Mesendoderm (in vitro differentiated cells): Measurements from ENCODE around the gene RNGTT.
A peak's percentile ranks its signal among the peaks of the same experiment; 100 is the strongest.
"Not testable (repeated sequence)": the region's sequence is repeated elsewhere in the genome, so short reads cannot be mapped to it uniquely, and the experiment has no call there.

Source experiments
- DNase-seq: peaks from one replicate; pipeline ENCODE4 v3.0.0; 2013
- H2AK5ac ChIP-seq: 2 replicates; pipeline ENCODE4 v1.6.1; 2013; ENCODE audit warnings: low read length, inconsistent platforms
- H2BK120ac ChIP-seq: 2 replicates; pipeline ENCODE4 v1.6.1; 2013; ENCODE audit warnings: low read depth, mild to moderate bottlenecking, low read length, moderate library complexity, mixed read lengths
- H2BK15ac ChIP-seq: replicated peaks from 2 replicates; pipeline ENCODE4 v1.6.1; 2013; ENCODE audit warnings: low read depth, mild to moderate bottlenecking, moderate library complexity
- H2BK5ac ChIP-seq: 2 replicates; pipeline ENCODE4 v1.6.1; 2013; ENCODE audit warnings: low read length, inconsistent platforms
- H3K18ac ChIP-seq: 2 replicates; pipeline ENCODE4 v1.6.1; 2013; ENCODE audit warnings: mild to moderate bottlenecking, low read length, mixed read lengths
- H3K23ac ChIP-seq: one replicate; pipeline ENCODE4 v1.6.1; 2013; ENCODE audit warnings: low read length
- H3K27ac ChIP-seq: 2 replicates; pipeline ENCODE4 v1.5.1; 2013; ENCODE audit warnings: low read depth, mild to moderate bottlenecking, inconsistent platforms, low read length, moderate library complexity
- H3K27me3 ChIP-seq: 2 replicates; pipeline ENCODE4 v1.6.1; 2013; ENCODE audit warnings: low read length, control low read depth, mild to moderate bottlenecking, inconsistent platforms; ENCODE audit not compliant: insufficient read depth, poor library complexity
- H3K36me3 ChIP-seq: 2 replicates; pipeline ENCODE4 v1.6.1; 2013; ENCODE audit warnings: low read length, inconsistent platforms; ENCODE audit not compliant: control insufficient read depth, insufficient read depth
- H3K4ac ChIP-seq: one replicate; pipeline ENCODE4 v1.6.1; 2013; ENCODE audit warnings: low read depth, mild to moderate bottlenecking, low read length, moderate library complexity
- H3K4me1 ChIP-seq: 2 replicates; pipeline ENCODE4 v1.6.1; 2013; ENCODE audit warnings: low read depth, low read length, inconsistent platforms; ENCODE audit not compliant: control insufficient read depth
- H3K4me2 ChIP-seq: 2 replicates; pipeline ENCODE4 v1.6.1; 2013; ENCODE audit warnings: low read length
- H3K4me3 ChIP-seq: 2 replicates; pipeline ENCODE4 v1.5.1; 2013; ENCODE audit warnings: mild to moderate bottlenecking, low read length
- H3K56ac ChIP-seq: one replicate; pipeline ENCODE4 v1.6.1; 2013; ENCODE audit warnings: low read length
- H3K79me1 ChIP-seq: 2 replicates; pipeline ENCODE4 v1.6.1; 2013; ENCODE audit warnings: low read length, inconsistent platforms
- H3K79me2 ChIP-seq: 2 replicates; pipeline ENCODE4 v1.6.1; 2013; ENCODE audit warnings: mild to moderate bottlenecking, low read length; ENCODE audit not compliant: control insufficient read depth, insufficient read depth
- H3K9ac ChIP-seq: 2 replicates; pipeline ENCODE4 v1.6.1; 2013; ENCODE audit warnings: low read length, inconsistent platforms
- H4K5ac ChIP-seq: one replicate; pipeline ENCODE4 v1.6.1; 2013; ENCODE audit warnings: low read length
- H4K8ac ChIP-seq: one replicate; pipeline ENCODE4 v1.6.1; 2013; ENCODE audit warnings: low read depth, mild to moderate bottlenecking, control low read depth, low read length, moderate library complexity
- WGBS: extraction: QIAGEN DNeasy Blood & Tissue Kit; methylation state at CpG from one replicate; pipeline ENCODE4 v1.1.7; 2013; ENCODE audit warnings: low lambda C conversion rate, missing lambda C conversion rate; ENCODE audit not compliant: insufficient coverage; ENCODE audit errors: extremely low coverage; 5-methylcytosine and 5-hydroxymethylcytosine counted together

The RNGTT gene

DNA sequence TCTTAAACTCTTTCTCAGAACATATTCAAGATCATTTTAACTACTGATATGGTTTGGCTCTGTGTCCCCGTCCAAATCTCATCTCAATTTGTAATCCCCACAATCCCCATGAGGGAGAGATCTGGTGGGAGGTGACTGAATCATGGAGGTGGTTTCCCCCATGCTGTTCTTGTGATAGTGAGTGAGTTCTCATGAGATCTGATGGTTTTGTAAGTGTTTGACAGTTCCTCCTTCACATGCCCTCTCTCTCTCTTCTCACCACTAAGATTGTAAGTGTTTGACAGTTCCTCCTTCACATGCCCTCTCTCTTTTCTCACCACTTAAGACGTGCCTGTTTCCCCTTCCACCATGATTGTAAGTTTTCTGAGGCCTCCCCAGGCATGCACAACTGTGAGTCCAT lies 56.3 kb downstream of the RNGTT start:
- not testable (repeated sequence) for H3K27ac ChIP-seq, H3K79me2 ChIP-seq, H2BK5ac ChIP-seq, H3K36me3 ChIP-seq, H3K4me2 ChIP-seq, H3K9ac ChIP-seq, H3K18ac ChIP-seq, H3K4me1 ChIP-seq, H2AK5ac ChIP-seq, H4K5ac ChIP-seq, H3K79me1 ChIP-seq, H2BK120ac ChIP-seq, H3K23ac ChIP-seq, H4K8ac ChIP-seq, H3K56ac ChIP-seq, H3K4ac ChIP-seq, H3K4me3 ChIP-seq, H2BK15ac ChIP-seq, H3K27me3 ChIP-seq
- no CpG with 5 or more reads among the region's 2 CpGs for WGBS
- peak; percentile 50 for DNase-seq

DNA sequence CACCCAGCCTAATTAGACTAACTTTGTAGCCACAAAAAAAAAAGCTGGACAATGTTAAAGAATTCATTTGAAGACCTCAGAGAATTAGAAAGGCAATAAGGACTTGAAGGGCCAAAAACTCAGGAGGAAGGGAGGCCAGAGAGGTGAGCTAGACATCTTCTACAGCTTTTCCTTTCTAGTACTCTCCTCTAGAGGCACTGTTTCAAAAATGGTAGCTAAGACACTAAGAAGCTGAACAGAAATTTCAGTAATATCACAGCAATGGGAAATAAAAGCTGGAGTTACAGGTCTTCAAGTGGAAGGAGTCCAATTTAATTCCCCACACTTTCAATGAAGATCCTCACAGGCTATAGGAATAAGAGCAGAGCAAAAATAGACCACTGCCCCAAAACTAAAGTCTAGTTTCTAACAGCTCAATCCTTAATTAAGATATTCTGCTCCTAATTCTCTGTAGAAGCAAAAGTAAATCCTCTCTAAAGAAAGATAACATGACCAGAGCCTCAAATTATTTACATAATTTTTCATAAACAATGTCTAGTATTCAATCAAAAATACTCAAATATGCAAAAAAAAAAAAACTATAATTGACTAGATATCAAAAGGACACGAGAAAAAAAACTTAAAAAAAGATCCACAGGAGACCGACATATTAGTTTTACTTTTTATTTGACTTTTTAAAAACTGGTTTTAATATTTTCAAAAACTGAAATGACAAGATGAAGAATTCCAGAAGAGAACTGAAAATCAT lies 63.7 kb downstream of the RNGTT start:
- Histone ChIP-seq H3K4me3 (no peak overlapping the region), H2BK5ac (no peak overlapping the region), H3K79me2 (no peaks in the 10 kb centered on the region), H2BK120ac (no peak overlapping the region), H3K36me3 (no peaks in the 10 kb centered on the region), H3K4me2 (no peak overlapping the region), H3K79me1 (no peaks in the 10 kb centered on the region), H3K27ac (no peak overlapping the region), H4K8ac (no peak overlapping the region), H3K4ac (no peak overlapping the region), H4K5ac (no peak overlapping the region), H3K4me1 (no peaks in the 10 kb centered on the region), H2BK15ac (no peak overlapping the region), H3K56ac (no peak overlapping the region), H3K23ac (no peak overlapping the region), H3K27me3 (no peaks in the 10 kb centered on the region), H3K9ac (no peak overlapping the region), H2AK5ac (no peak overlapping the region), H3K18ac (no peak overlapping the region)
- WGBS = no CpG with 5 or more reads among the region's 2 CpGs
- DNase-seq = peak; percentile 45

DNA sequence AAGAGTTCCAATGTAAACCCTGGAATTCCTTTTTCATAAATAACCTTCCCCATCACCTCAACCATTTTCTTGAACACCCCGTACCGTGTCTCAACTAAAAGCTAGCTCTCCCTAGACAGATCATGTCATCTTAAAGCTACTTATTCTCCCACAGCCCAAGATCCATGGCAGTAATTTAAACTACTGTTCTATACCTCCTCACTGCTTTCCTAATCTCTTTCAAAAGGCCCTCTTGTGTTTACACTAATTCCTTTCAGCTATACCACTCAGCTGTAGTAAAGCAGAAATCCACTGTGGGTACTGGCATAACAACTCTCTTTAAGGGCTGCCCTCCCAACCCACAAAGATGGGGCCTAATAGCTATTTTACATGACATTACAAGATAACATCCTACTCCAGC lies 67.5 kb downstream of the RNGTT start:
- H3K79me2 ChIP-seq = no peaks in the 10 kb centered on the region
- no peak overlapping the region for H2BK120ac ChIP-seq
- no peak for DNase-seq
- no peaks in the 10 kb centered on the region for H3K79me1 ChIP-seq
- no peak overlapping the region for H2BK5ac ChIP-seq
- H4K8ac ChIP-seq = no peak overlapping the region
- 100% methylated on average over 2 of the region's 2 CpGs for WGBS
- no peak overlapping the region for H2AK5ac ChIP-seq
- no peak overlapping the region for H3K4me3 ChIP-seq
- H2BK15ac ChIP-seq = no peak overlapping the region
- no peak overlapping the region for H3K23ac ChIP-seq
- H3K36me3 ChIP-seq = no peaks in the 10 kb centered on the region
- H3K27ac ChIP-seq = no peak overlapping the region
- H3K4me1 ChIP-seq = no peaks in the 10 kb centered on the region
- no peak overlapping the region for H3K56ac ChIP-seq
- H3K4ac ChIP-seq = no peak overlapping the region
- no peaks in the 10 kb centered on the region for H3K27me3 ChIP-seq
- no peak overlapping the region for H4K5ac ChIP-seq
- no peak overlapping the region for H3K4me2 ChIP-seq
- no peak overlapping the region for H3K18ac ChIP-seq
- no peak overlapping the region for H3K9ac ChIP-seq

GRCh38 chr6:88890860-88891845 lies 72.3 kb downstream of the RNGTT start:
- H3K23ac ChIP-seq = no peak overlapping the region
- no peak overlapping the region for H3K9ac ChIP-seq
- no peak overlapping the region for H2AK5ac ChIP-seq
- no peaks in the 10 kb centered on the region for H3K27me3 ChIP-seq
- no peaks in the 10 kb centered on the region for H3K4me1 ChIP-seq
- no peaks in the 10 kb centered on the region for H3K79me1 ChIP-seq
- DNase-seq = no peak
- H3K4ac ChIP-seq = no peak overlapping the region
- H2BK120ac ChIP-seq = no peak overlapping the region
- no peaks in the 10 kb centered on the region for H3K79me2 ChIP-seq
- no peaks in the 10 kb centered on the region for H3K36me3 ChIP-seq
- H3K4me3 ChIP-seq = no peak overlapping the region
- no peak overlapping the region for H3K18ac ChIP-seq
- H3K56ac ChIP-seq = no peak overlapping the region
- no peak overlapping the region for H2BK15ac ChIP-seq
- no peak overlapping the region for H2BK5ac ChIP-seq
- H4K8ac ChIP-seq = no peak overlapping the region
- H3K4me2 ChIP-seq = no peak overlapping the region
- no CpG with 5 or more reads among the region's 5 CpGs for WGBS
- no peak overlapping the region for H4K5ac ChIP-seq
- no peak overlapping the region for H3K27ac ChIP-seq

GRCh38 chr6:88890394-88890793 lies 73.0 kb downstream of the RNGTT start:
- WGBS = no CpG with 5 or more reads among the region's 3 CpGs

More at GRCh38 chr6:88890394-88890793, 73.0 kb downstream of the RNGTT start:
- Histone ChIP-seq H3K27ac (no peak overlapping the region), H3K9ac (no peak overlapping the region), H3K4ac (no peak overlapping the region), H3K27me3 (no peaks in the 10 kb centered on the region), H3K18ac (no peak overlapping the region), H3K23ac (no peak overlapping the region), H3K4me3 (no peak overlapping the region), H2BK120ac (no peak overlapping the region), H3K36me3 (no peaks in the 10 kb centered on the region), H3K56ac (no peak overlapping the region), H3K4me2 (no peak overlapping the region), H4K8ac (no peak overlapping the region), H2BK5ac (no peak overlapping the region), H4K5ac (no peak overlapping the region), H3K79me2 (no peaks in the 10 kb centered on the region), H3K79me1 (no peaks in the 10 kb centered on the region), H2BK15ac (no peak overlapping the region), H2AK5ac (no peak overlapping the region), H3K4me1 (no peaks in the 10 kb centered on the region)
- no peak for DNase-seq
